ENCODE results near the gene DTD1.

Gene DTD1

DNA sequence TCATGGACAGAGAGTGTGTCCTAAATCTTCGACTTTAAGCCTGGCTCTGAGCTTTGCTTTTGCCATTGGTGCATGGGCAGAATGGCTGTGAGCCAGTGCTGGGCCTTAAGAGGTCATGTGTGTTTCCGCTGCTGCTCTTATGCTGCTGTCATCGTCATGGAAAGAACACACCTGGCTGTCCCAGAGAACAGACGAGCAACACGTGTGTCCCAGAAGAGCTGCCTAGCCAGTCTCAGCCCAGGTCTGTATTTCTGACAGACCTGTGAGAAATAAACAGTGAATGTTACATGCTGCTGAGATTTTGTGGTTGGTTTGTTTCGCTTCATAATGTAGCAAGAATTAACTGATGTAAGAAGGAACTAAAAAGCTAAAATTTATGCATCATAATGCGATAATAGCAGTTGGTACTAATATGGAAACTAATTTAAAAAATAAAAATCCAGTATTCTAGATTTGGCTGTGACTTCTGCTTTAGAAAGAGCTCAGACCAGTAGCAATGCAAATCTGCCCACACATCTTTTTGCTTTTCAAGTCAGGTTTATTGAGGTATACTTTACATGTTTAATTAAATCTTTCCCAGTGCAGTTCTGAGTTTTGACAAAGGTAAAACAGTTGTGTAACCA is 214.3 kb downstream of the DTD1 start:
- no peak for DNase-seq

DNA sequence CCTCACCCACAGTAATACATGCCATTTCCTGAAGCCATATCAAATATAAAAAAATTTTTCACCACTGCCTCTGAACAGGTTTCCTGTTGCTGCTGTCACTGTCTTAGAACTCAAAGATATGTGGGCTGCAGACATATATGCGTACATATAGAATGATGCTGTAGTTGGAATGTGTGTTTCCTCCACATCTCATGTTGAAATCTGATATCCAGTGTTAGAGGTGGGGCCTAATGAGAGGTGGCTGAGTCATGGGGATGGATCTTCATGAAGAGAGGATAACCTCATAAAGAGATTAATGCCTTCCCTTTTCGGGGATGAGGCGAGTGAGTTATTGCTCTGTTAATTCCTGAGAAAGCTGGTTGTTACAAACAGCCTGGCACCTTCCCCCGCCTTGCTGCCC is 218.0 kb downstream of the DTD1 start:
- no peak for DNase-seq

DNA sequence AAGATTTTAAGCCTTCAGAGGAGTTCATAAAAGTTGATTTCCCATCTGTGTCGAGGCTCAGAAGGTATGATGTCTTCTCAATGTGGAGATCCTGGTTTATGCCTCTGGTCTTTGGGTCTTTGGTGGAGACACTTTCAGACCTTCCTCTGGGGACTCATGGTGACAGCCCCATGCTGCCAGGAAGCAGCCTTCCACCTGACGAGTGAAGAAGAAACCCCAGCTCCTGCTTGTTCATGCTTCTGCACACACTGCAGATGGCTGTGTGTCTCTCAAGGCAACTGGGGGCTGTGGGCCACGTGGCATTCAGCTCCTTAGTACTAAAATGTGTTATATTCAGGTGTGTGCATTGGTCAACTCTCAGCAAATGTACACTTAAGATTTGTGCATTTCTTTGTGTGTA is 220.9 kb downstream of the DTD1 start:
- no peak for DNase-seq

DNA sequence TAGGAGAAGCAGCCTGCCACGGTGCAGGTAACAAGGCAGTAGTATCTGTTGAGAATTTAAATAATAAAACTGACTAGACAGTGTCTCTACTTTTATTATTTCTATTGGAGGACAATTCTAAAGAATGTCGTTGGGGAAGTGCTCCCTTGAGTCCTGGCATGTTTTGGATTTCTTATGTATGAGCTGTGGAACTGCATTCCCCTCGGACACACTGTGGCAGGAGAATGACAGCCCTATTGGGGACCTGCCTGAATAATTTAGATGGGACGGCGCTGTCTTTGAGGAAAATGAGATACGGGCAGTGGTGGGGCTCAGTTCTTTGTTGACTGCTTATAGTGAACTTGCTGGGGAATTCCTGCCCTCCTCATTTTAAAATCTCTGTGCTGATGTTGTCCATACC is 223.3 kb downstream of the DTD1 start:
- no peak for DNase-seq

DNA sequence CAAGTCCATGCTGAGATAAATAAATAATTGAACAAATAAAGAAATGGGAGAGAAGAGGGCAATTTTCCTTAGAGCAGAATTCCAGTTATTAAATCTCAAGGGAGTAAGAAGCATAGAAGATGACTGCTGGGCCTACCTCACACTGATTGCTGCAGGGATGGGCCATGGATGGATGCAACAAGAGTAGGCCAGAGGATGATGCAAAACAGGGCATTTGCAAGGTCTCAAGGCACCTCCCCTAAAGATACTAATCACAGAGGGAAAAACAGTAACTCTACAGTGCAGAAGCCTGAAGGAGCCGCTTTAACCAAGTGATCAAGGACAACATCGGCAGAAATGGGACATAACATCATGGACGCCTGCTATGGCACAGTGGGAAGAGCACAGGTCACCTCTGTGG is 224.1 kb downstream of the DTD1 start:
- DNase-seq: no peak

DNA sequence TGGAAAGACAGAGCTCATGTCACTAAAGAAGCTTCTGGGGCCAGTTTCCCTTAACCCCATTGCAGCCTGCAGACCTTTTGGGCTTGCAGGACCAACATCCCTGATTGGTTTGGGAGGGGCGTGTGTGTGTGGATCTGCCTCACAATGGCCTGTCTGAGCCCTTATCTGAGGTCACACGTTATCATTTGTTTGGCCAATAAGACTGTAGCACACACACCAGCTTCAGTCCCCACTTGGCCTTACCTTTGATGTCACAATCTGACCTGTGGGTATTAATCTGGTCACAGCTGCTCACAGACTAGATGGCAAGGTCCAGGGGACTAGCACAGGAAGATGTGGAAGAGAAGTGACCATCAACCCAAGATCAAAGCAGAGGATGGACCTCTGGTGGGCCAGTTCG is 225.6 kb downstream of the DTD1 start, which contains the start of gene SCP2D1:
TSS of gene SCP2D1 (plus strand) at position 301 of the 400 bp plus-strand sequence. CDS start at position 334, 33 bp downstream.
- no peak for DNase-seq

DNA sequence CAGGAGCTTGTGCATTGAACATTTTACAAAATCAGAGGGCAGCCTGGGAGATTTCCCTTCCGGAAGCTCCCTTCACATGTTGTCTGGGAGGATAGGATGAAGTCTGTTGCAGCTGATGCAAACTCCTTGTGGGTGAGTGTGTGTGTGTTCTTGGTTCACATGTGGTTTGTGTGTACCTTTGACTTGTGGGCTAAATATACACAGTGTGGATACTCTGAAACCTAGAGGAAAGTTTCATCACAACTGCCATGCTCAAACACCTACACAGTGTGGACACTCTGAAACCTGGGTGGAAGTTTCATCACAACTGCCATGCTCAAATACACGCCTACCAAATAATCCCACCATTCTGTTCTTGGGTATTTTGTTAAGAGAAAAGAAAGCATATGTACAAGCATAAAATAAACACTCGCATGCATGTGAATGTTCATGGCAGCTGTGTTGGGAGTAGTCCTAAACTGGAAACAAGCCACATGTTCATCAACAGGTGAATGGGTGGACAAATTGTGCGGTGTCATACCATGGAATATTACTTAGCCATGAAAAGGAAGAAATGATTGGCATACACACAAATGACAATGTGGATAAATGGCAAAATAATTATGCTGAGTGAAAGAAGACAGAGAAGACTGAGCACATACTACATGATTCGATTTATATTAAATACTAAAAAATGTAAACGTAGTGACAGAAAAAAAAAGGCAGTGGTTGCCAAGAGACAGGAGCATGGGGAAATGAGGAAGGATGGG is 227.5 kb downstream of the DTD1 start:
- no peak for DNase-seq

Measured in NCI-H2029 treated with DMSO at 0.1 percent for 48 hours (cell line).